ENCODE data around the gene GNB1L.

GNB1L gene

DNA sequence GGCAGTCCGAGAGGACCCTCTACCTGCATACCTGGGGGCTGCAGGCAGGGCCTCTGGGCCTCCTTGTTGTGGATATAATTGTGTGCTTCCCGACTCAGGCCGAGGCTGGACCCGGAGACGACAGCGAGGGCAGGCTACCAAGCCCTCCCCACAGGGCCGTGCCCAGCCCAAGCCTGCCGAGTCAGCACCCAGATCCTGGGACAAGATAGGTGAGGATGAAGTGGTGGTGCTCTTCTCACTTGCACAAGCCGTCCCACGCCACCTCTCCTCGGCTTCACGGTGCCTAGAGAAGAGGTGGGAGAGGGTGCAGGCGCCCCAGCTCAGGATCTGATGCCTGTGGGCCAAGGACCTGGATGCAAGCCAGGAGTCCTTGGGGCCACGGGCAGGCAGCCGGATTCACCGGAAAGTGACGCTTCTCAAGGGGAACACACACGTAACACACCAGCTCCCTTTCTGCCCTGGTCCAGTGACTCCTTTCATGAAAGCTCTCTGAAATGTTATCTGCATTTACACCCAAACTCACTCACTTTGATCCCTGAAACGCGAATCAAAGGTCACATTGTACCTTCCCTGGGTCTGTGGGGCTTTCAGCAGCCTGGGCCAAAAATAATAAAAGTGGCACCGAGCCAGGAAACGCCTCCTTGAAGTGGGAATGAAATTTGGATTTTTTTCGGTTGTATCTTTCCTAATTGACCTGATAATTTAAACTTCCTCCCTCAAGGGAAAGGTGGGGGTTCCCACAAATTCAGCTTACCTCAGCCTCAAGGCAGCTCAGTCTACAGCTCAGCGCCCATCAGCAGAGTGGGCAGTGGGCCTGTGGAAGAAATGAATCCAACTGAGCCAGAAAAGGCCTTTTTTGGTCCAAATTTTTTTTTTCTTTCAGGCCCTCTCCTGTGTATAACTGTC, 1.1 kb upstream of the GNB1L start:
- Histone ChIP-seq H3K36me3 (peaks cover 16% of the 10 kb centered on the region), H3K4me1 (ENCODE audit: control insufficient read depth in 1 of 2, insufficient read depth in 1 of 2, low read depth in 1 of 2, low read length in 1 of 2) (peaks cover 29 to 30% of the 10 kb centered on the region in 2 experiments), H3K27ac (peak overlapping the region; percentile 83), H3K4me3 (ENCODE audit: low read depth in 1 of 2, low read length in 1 of 2) (peak overlapping the region; percentile 76 to 90), H3K9me3 (no peaks in the 10 kb centered on the region), H3K27me3 (no peaks in the 10 kb centered on the region)
- TF ChIP-seq, protein P1, sequence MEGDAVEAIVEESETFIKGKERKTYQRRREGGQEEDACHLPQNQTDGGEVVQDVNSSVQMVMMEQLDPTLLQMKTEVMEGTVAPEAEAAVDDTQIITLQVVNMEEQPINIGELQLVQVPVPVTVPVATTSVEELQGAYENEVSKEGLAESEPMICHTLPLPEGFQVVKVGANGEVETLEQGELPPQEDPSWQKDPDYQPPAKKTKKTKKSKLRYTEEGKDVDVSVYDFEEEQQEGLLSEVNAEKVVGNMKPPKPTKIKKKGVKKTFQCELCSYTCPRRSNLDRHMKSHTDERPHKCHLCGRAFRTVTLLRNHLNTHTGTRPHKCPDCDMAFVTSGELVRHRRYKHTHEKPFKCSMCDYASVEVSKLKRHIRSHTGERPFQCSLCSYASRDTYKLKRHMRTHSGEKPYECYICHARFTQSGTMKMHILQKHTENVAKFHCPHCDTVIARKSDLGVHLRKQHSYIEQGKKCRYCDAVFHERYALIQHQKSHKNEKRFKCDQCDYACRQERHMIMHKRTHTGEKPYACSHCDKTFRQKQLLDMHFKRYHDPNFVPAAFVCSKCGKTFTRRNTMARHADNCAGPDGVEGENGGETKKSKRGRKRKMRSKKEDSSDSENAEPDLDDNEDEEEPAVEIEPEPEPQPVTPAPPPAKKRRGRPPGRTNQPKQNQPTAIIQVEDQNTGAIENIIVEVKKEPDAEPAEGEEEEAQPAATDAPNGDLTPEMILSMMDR (IDR thresholded peaks at IDR 0.05): no peak

DNA sequence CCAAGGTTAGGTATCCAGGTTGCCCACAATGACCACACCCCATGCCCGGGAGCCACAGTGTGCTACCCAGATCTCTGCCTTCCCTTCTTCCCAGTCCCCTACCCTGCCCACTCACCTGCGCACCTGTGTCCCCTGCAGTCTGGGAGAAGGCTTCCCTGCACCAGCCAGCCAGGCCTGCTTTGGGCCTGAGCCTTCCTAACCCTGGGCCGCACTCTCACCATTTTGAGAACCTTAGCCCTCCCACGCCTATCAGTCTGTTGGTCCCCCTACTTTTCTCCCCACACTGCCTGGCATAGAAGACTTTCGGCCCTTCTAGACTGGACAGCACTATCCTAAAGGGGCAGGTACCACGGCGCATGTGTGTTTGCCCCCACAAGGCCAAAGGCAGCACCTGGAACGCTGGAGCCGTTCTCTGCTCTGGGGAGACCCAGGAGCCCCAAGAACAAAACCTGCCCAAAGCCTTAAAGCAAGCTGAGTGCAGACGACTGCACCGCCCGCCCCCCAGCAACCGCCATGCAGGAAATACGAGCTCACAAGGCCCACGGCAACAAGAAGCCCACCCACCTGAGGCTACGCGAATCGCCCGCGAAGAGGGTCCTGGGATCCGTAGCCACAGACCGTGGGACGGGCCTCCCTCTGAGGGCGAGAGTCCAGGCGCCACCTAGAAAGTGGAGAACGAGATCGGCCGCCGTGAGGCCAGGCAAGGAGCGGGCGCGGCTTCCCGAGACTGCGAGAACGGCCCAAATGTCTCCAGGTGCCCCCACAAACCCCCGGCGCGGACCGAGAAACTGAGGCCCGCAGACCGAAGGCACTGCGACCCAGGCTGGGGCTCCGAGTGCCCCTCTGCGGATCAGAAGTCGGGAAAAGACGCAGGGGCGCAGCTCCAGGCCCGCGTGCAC, 546 bp downstream of the GNB1L start:
- Histone ChIP-seq H3K27me3 (no peaks in the 10 kb centered on the region), H3K9me3 (no peaks in the 10 kb centered on the region), H3K4me1 (ENCODE audit: control insufficient read depth in 1 of 2, insufficient read depth in 1 of 2, low read depth in 1 of 2, low read length in 1 of 2) (peaks cover 29 to 30% of the 10 kb centered on the region in 2 experiments), H3K27ac (peak overlapping the region; percentile 83), H3K4me3 (ENCODE audit: low read depth in 1 of 2, low read length in 1 of 2) (peak overlapping the region; percentile 76 to 90), H3K36me3 (peaks cover 25% of the 10 kb centered on the region)
- TF ChIP-seq, protein P1 (IDR thresholded peaks at IDR 0.05): no peak

DNA sequence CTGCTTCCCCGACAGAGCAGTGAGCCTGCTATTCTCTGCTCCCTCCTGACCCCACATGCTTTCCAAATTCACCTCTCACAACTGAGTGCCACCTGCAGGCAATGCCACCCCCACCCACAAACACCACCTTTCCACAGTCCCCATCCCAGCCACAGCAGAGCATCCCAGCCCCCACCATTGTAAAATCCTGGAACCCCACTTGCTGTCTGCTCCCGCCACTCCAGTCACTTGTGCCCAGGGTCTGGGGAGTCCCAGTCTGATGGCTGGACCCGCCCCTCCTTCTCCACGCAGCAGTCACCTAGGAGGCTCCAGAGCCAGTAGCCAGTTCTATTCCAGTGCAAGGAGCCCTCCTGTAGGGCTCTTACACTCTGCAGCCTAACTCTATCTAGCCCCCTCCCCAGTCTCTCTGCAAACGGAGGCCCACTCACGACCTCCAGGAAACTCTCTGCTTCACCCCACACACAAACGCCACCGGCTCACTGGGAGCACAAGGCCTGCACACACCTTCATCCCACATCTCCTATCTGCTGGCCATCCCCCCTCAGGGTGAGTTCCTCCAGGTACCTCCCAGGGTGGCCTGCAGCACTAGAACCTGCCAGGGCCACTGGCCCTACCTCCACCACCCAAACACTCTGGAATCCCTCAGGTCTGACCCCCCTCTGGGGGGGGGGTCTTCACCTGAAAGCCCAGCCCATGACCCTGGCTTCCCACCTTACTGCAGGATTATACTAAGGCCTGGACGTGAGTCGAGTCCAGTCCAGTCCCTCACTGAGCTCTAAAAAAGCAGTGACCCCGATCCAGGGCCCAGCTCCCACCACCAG, 1.4 kb downstream of the GNB1L start:
- Histone ChIP-seq H3K9me3 (no peaks in the 10 kb centered on the region), H3K27me3 (no peaks in the 10 kb centered on the region), H3K36me3 (peaks cover 25% of the 10 kb centered on the region), H3K4me3 (ENCODE audit: low read depth in 1 of 2, low read length in 1 of 2) (peak overlapping the region; percentile 76 to 90), H3K27ac (no peak overlapping the region), H3K4me1 (ENCODE audit: control insufficient read depth in 1 of 2, insufficient read depth in 1 of 2, low read depth in 1 of 2, low read length in 1 of 2) (peaks cover 29 to 30% of the 10 kb centered on the region in 2 experiments)
- TF ChIP-seq, protein P1 (IDR thresholded peaks at IDR 0.05): no peak

DNA sequence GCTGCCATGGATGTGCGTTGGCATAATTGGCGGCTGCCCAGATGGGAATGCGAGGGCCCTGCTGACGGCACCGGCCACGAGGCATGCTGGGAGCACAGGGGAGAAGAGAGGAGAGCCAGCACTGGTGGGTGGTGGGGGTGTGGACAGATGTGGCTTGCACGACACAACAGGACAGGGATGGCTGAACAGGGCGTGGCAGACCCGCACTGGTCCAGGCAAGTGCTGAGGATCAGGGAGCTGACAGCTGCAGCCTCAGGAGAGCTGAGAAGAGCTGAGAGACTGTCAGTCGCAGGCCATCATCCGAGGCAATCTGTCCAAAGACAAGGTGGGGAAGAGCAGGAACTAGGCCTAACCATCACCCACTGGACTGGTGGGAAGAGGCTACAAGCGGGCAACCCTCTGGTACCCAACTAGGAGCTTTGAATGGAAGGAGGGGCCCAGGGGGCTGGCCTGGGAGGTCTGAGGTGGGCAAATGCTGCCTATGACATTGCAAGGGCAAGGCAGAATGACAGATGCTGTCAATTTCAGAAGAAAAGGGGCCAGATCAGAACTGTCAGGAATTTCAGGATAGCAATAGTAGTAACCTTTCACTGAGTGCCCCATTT, 2.4 kb downstream of the GNB1L start:
- Histone ChIP-seq H3K27me3 (no peaks in the 10 kb centered on the region), H3K4me1 (ENCODE audit: control insufficient read depth in 1 of 2, insufficient read depth in 1 of 2, low read depth in 1 of 2, low read length in 1 of 2) (peaks cover 29 to 30% of the 10 kb centered on the region in 2 experiments), H3K4me3 (ENCODE audit: low read depth in 1 of 2, low read length in 1 of 2) (no peak overlapping the region), H3K27ac (no peak overlapping the region), H3K36me3 (peaks cover 25% of the 10 kb centered on the region), H3K9me3 (no peaks in the 10 kb centered on the region)
- TF ChIP-seq, protein P1 (IDR thresholded peaks at IDR 0.05): no peak
